ENCODE measurements around the gene GXYLT1. TPM values are rescaled to one million over a fixed set of nuclear protein-coding genes. Genes with fewer than 3 reads are reported as not detected.

The GXYLT1 gene
- total and polyA plus RNA-seq, 2 experiments from 2014 or later: 3.9 to 13.4 TPM

GRCh38 chr12:42109031-42109430, 35.6 kb downstream of the GXYLT1 start:
- no peaks in the 10 kb centered on the region for H3K27me3 ChIP-seq (ENCODE audit: insufficient read depth)
- H3K36me3 Mint-ChIP-seq (ENCODE audit: low read depth): peaks cover 58% of the 10 kb centered on the region
- H3K27ac ChIP-seq (ENCODE audit: low read depth): no peak overlapping the region
- no peak overlapping the region for H2AFZ ChIP-seq
- no peaks in the 10 kb centered on the region for H3K27me3 Mint-ChIP-seq (ENCODE audit: insufficient read depth, low read depth, poor library complexity)
- TF ChIP-seq ETS1 (IDR thresholded peaks at IDR 0.05) (no peak), REST (IDR thresholded peaks at IDR 0.05; ENCODE audit: unreplicated experiment) (no peak), EZH2phosphoT487 (IDR thresholded peaks at IDR 0.05; ENCODE audit: unreplicated experiment) (no peak), CTCF (conservative IDR thresholded peaks at IDR 0.05; ENCODE audit: low read depth in 2 of 2) (no peak), POLR2AphosphoS5 (IDR thresholded peaks at IDR 0.05; ENCODE audit: low read depth) (no peak), NANOG (IDR thresholded peaks at IDR 0.05; ENCODE audit: borderline replicate concordance) (no peak), EZH2 (IDR thresholded peaks at IDR 0.05; ENCODE audit: low read depth, unreplicated experiment) (no peak), JUNB (IDR thresholded peaks at IDR 0.05; ENCODE audit: unreplicated experiment) (no peak), ZNF331 (CRISPR knock-in tag; IDR thresholded peaks at IDR 0.05; ENCODE audit: low read depth) (no peak), STAT1 (IDR thresholded peaks at IDR 0.05; ENCODE audit: unreplicated experiment) (no peak), ZNF114 (CRISPR knock-in tag; IDR thresholded peaks at IDR 0.05) (no peak), CREB1 (CRISPR knock-in tag; IDR thresholded peaks at IDR 0.05; ENCODE audit: low read depth) (no peak), ZNF462 (CRISPR knock-in tag; IDR thresholded peaks at IDR 0.05) (no peak)
- no peaks in the 10 kb centered on the region for H3K4me1 ChIP-seq (ENCODE audit: insufficient read depth)
- peaks cover 9% of the 10 kb centered on the region; the same call in 1 of the 2 replicates for H3K36me3 ChIP-seq (ENCODE audit: insufficient read depth)
- no peak overlapping the region for H3K27ac Mint-ChIP-seq
- no peaks in the 10 kb centered on the region for H3K4me1 Mint-ChIP-seq
- H3K4me3 ChIP-seq: no peak overlapping the region
- H3K9me2 ChIP-seq (ENCODE audit: insufficient read depth): no peaks in the 10 kb centered on the region
- no peak for ATAC-seq
- H3K4me3 Mint-ChIP-seq: no peak overlapping the region
- no peak overlapping the region for H3K4me2 ChIP-seq
- DNase-seq (ENCODE audit: low spot score): no peak
- peaks cover 42% of the 10 kb centered on the region for H3K9me3 Mint-ChIP-seq
- H3K79me2 ChIP-seq (replicated peaks; ENCODE audit: insufficient read depth): no peaks in the 10 kb centered on the region
- no peaks in the 10 kb centered on the region for H4K20me1 ChIP-seq (replicated peaks; ENCODE audit: insufficient read depth)
- no peaks in the 10 kb centered on the region for H3F3A ChIP-seq (replicated peaks; ENCODE audit: low read depth)
